ENCODE data around the gene CRP.

The CRP gene

GRCh38 chr1:159712080-159712479 is 2.3 kb downstream of the CRP start:
- Histone ChIP-seq H3K27ac (replicated peaks) (no peak overlapping the region), H3K27me3 (ENCODE audit: insufficient read depth, poor library complexity, severe bottlenecking) (no peaks in the 10 kb centered on the region), H3K4me3 (replicated peaks; ENCODE audit: insufficient read depth, low read length) (no peak overlapping the region)
- TF ChIP-seq GABPA (IDR thresholded peaks at IDR 0.05; ENCODE audit: low read depth) (no peak), CTCF (IDR thresholded peaks at IDR 0.05; ENCODE audit: insufficient read depth, low read length) (no peak)
- no peak for DNase-seq (ENCODE audit: low read depth in 1 of 2, low spot score in 1 of 2)

GRCh38 chr1:159707472-159708260 is 6.7 kb downstream of the CRP start:
- Histone ChIP-seq H3K27me3 (ENCODE audit: insufficient read depth, poor library complexity, severe bottlenecking) (no peaks in the 10 kb centered on the region), H3K4me3 (replicated peaks; ENCODE audit: insufficient read depth, low read length) (no peak overlapping the region), H3K27ac (replicated peaks) (no peak overlapping the region)
- DNase-seq (ENCODE audit: low read depth in 1 of 2, low spot score in 1 of 2) = no peak
- TF ChIP-seq POLR2AphosphoS5 (IDR thresholded peaks at IDR 0.05; ENCODE audit: low read depth) = no peak
- no peak for TF ChIP-seq CTCF (IDR thresholded peaks at IDR 0.05; ENCODE audit: insufficient read depth, low read length)
- no peak for TF ChIP-seq REST (IDR thresholded peaks at IDR 0.05; ENCODE audit: insufficient replicate concordance, low read depth)
- TF ChIP-seq SPI1 (IDR thresholded peaks at IDR 0.05; ENCODE audit: borderline replicate concordance, low read depth) = no peak
- no peak for TF ChIP-seq GABPA (IDR thresholded peaks at IDR 0.05; ENCODE audit: low read depth)

GRCh38 chr1:159705904-159706256 is 8.5 kb downstream of the CRP start:
- H3K27ac ChIP-seq (replicated peaks) = no peak overlapping the region

More at GRCh38 chr1:159705904-159706256, 8.5 kb downstream of the CRP start:
- DNase-seq (ENCODE audit: low read depth in 1 of 2, low spot score in 1 of 2) = no peak
- Histone ChIP-seq H3K27me3 (ENCODE audit: insufficient read depth, poor library complexity, severe bottlenecking) (no peaks in the 10 kb centered on the region), H3K4me3 (replicated peaks; ENCODE audit: insufficient read depth, low read length) (no peak overlapping the region)
- TF ChIP-seq SPI1 (IDR thresholded peaks at IDR 0.05; ENCODE audit: borderline replicate concordance, low read depth) = no peak
- no peak for TF ChIP-seq GABPA (IDR thresholded peaks at IDR 0.05; ENCODE audit: low read depth)
- no peak for TF ChIP-seq CTCF (IDR thresholded peaks at IDR 0.05; ENCODE audit: insufficient read depth, low read length)
- TF ChIP-seq POLR2AphosphoS5 (IDR thresholded peaks at IDR 0.05; ENCODE audit: low read depth) = no peak
- no peak for TF ChIP-seq REST (IDR thresholded peaks at IDR 0.05; ENCODE audit: insufficient replicate concordance, low read depth)
